ENCODE data around the gene LDLRAD1. TPM values are rescaled to one million over a fixed set of nuclear protein-coding genes. Genes with fewer than 3 reads are reported as not detected.
"Not testable (repeated sequence)": the region's sequence is repeated elsewhere in the genome, so short reads cannot be mapped to it uniquely, and the experiment has no call there.

The LDLRAD1 gene, protein sequence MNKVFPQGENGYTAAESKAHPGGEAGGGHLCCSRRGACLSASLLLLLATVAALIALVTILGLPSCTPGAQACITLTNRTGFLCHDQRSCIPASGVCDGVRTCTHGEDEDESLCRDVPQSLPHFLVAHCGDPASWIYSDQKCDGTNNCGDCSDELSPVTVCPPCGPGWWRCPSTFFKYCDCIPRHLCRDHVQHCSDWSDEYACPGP
- total RNA-seq, result 0.24 TPM

- peak; percentile 44 for ATAC-seq
Observed at GRCh38 chr1:54017979-54018378, at the start of gene LDLRAD1. TSS of gene LDLRAD1 (minus strand) at chr1:54018186. CDS start at chr1:54018112, 74 bp downstream.

GRCh38 chr1:54064299-54064698 is 46.3 kb upstream of the LDLRAD1 start:
- peak; percentile 79 for ATAC-seq

DNA sequence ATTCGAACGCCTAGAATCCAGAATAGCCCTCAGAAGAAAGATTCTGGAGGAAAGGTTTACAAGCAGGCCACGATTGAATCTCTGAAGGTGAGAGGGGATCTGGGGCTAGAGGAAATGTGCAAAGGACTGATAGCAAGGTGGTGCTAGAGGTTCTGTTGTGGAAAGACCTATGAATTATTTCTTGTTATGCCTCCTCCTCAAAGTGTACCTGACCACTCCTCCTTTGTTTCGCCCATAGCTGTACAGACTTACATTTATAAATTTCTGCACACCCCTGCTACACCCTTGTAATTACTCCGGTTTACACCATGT is 36.4 kb upstream of the LDLRAD1 start:
- ATAC-seq, result no peak

GRCh38 chr1:54053745-54054437 is 35.9 kb upstream of the LDLRAD1 start:
- peak; percentile 5 for ATAC-seq

DNA sequence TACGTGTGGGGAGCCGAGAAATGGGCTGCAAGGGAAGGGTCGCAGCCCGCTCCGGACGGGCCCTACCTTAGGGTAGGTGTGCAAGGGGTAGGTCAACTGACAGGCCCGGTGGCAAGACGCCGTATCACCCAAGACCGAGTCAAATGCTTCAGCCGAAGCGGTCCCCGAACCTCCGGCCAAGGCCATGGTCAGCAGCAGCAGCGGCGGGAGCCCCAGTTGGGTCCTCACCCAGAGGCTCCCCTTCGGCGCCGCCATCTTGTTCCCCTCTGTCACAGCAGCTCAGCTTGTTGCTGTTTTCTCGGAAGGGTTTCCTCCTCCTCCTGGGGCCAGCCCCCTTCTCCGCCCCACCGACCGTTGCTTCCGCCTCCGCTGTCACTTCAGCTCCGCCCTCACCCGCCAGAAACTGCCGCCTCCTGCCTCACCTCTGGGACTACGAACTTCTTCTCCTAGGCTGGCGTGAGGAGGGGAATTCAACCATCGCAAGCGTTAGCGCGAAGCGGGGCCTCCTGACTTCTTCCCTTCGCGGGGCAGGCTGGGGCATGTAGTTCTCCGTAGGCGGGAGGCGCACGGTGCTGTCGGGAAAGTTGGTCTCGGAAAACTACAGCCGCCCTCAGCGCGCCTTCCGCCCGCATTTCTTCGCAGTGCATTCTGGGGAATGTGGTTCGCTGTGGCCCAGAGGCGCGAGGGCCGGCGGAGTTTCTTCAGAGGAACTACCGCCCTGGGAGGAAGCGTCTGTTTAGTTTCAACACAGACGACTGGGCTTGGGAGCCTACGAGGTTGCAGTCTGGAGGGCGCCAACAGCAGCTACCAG is 35.2 kb upstream of the LDLRAD1 start, which contains the start of the genes TCEANC2 and TMEM59:
Gene TCEANC2, plus strand, starts transcription at position 675 of the 811 bp plus-strand sequence. CDS start 815 bp downstream, outside the sequence.
Gene TMEM59, minus strand, starts transcription at position 271 of the 811 bp plus-strand sequence. Its CDS starts 16 bp downstream, at position 255.
- peak; percentile 96 for ATAC-seq

GRCh38 chr1:54052431-54052933 is 34.5 kb upstream of the LDLRAD1 start:
- ATAC-seq, result peak; percentile 44

DNA sequence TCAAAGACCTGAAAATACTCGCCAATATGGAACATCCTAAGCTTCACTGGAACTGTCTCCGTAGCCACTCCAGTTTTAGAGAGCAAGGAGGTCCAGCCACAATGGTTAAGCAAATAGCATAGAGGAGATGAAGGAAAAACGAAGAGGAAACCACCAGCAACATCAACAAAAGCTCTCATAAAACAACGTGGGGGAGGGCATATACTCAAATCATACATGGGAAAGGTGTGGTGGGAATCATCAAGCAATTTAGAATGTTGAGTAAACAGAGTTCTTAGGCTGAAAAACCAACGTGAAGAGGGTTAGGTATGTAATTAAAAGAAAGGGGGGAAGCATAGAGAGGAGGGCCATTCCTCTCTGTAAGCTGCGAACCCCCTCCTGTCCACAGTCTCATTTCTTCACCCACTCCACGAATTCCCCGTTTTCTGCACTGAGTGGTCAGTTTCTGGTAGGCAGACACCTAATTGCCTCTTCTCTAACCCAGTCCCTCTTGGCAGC is 34.0 kb upstream of the LDLRAD1 start:
- no peak for ATAC-seq

- ATAC-seq, result not testable (repeated sequence)
Observed at GRCh38 chr1:54050435-54050834, 32.4 kb upstream of the LDLRAD1 start.

DNA sequence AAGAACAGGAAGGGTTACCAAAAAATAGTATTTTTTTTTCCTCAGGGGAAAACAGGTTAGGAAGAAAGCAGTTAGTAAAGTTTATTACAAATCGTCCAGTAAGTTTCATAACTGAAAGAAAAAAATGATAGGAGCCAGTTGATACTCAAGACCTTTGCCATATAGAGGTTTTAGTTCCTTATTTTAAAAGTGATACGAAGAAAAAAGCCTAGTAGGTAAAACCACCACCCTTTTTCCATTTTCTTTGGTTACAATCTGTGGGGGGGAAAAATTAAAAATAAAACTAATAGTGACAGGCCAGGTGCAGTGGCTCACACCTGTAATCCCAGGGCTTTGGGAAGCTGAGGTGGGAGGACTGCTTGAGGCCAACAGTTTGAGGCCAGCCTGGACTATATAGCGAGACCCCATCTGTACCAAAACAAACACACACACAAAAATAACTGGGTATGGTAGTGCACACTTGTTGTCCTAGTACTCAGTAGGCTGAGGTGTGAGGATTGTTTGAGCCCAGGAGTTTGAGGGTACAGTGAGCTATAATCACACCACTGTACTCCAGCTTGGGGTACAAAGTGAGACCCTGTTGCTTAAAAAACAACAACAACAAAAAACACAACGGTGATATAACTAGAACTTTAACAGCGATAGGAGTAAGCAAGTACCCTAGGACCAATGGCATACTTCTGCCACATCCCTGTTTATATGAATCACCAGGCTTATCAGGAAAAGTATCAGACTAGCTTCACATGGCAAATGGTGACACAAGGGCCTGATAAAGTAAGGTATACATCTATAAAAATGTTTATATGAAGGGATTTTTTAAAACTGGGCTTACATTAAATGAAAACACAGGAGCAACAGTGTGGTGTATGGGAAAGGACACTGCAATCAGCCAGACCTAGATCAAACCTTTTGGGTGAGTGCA is 29.7 kb upstream of the LDLRAD1 start:
- no peak for ATAC-seq

DNA sequence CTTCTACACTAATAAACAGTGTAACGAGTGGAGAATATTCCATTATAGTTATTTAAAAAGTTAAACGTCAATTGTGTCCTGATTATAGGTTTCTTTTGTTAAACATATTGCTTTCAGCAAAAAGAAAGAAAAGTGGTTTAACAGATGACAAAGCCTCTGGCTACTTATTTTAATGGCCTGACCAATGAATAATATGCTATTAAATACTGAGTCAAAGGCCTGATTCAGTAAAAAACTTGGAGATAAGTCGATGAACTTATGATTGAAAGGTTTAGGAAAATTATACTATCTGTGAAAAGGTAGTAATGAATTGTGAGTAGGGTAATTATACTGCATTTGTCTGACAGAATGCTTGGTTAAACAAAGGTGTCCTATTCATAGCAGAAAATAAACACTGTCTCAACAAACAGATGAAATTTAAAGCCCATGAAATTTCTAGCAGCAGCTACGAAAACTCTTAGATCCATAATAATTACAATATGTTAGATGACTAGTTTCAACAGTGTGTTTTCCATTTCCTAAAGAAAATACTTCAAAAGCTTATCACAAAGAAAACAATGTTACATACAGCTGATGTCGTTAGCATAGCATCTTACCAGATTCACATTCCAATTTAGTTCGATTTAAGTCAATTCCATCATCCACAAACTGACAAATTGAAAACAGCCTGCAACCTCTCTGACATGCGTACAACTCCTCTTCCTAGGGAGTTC is 28.8 kb upstream of the LDLRAD1 start:
- ATAC-seq, result no peak

DNA sequence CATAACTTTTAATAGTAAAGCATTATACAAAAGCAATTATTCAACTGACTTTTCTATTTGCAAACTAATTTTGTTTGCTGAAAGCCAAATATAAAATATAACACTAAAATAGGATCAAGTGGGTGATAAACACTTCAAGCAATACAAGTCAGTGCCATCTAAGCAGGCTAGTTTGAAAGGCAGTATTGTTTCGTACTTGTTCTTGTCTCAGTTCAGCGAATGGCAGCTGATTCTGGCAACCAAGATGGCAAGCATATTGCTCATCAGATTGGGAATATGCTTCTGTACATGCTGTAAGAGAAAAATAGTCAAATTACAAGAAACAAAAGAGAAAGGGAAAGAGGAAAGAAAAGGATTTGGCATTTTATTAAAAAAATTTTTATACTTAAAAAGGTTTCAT is 27.5 kb upstream of the LDLRAD1 start:
- ATAC-seq, result no peak

DNA sequence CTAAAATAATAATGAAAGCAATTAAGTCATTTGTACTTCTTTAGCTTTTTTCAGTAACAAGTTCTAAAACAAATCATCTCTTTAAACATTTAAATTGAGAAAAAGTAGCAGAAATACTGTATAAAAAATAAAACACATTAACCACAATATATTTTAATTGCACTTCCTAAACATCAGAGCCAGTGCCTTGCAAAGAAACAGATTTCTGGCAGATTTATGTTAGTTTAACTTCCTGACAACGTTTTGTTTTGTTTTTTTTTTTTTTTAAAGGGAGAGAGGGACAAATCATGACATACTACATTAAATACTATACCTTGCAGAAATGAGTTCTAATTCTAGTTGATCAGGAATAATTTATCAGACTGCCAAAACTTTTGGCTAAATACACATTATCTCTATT is 23.8 kb upstream of the LDLRAD1 start:
- ATAC-seq, result no peak

DNA sequence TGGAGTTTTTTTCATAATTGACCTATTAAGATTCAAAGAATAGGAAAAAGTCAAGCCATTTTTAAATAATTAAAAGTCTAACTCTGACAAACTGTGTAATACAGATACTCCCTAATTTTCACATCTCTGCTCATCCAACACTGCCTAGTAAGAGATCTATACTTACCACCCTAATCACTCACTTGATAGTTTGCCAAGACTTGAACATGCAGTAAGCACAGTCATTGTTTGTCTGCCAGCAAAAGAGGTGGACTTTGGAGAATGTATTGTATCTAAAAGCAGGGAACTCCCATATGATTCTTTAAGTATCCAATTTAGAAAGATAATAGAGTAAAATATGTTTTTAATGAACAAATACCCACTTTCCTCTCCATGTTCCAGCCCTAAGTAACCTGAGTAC is 19.5 kb upstream of the LDLRAD1 start:
- ATAC-seq, result no peak

- ATAC-seq, result no peak
Observed at GRCh38 chr1:54028306-54029251, 10.6 kb upstream of the LDLRAD1 start.

GRCh38 chr1:54027848-54028247 is 9.9 kb upstream of the LDLRAD1 start:
- no peak for ATAC-seq

DNA sequence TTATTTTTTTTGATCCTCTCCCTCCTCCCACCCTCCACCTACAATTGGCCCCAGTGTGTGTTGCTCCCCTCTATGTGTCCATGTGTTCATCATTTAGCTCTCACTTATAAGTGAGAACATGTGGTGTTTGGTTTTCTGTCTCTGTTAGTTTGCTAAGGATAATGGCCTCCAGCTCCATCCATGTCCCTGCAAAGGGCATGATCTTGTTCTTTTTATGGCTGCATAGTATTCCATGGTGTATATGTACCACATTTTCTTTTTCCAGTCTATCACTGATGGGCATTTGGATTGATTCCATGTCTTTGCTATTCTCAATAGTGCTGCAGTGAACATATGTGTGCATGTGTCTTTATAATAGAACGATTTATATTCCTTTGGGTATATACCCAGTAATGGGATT is 6.8 kb upstream of the LDLRAD1 start:
- not testable (repeated sequence) for ATAC-seq

- no peak for ATAC-seq
Observed at GRCh38 chr1:54024358-54024757, 6.4 kb upstream of the LDLRAD1 start.

DNA sequence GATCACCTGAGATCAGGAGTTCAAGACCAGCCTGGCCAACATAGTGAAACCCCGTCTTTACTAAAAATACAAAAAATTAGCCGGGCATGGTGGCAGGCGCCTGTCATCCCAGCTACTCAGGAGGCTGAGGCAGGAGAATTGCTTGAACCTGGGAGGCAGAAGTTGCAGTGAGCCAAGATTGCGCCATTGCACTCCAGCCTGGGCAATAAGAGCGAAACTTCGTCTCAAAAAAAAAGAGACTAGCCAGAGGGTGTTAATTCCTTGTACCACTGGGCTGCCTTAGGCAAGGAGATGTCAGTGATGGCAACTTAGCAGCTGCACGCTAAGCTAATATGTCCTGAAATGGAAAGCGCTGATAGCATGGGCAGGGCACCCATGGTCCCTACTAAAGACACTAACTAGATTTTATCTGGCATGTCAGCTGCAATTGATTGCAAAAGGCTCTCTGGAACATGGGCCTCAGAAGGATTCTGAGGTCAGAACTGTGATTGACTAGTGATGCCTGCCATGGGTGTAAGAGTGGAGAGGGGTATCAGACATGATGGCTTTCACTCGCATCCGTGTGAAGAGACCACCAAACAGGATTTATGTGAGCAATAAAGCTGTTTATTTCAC is 1.7 kb upstream of the LDLRAD1 start:
- ATAC-seq, result not testable (repeated sequence)

DNA sequence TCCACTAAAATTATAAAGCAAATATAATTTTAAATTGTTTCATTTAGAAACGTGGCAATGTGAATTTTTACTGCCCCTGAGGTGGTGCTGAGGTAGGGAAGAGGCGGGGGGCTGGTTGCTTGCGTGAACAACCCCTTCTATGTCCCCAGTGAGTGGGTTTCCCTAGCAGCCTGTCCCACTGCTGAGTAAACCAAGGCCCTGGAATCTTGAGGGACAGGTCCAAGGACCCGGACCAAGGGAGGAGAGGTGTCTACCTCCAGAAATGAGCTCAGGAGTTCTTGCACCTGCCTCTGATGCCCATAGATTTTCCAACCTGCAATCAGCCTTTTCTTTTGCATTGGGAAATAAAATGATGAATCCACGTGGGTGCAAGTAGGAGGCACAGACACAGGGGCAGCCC is 649 bp upstream of the LDLRAD1 start:
- no peak for ATAC-seq

Measured in esophagus mucosa (tissue), 1 donor.